IMR-90 (cell line): Measurements from ENCODE around the gene FAM193B.

ENCODE experiments used
- BHLHE40 ChIP-seq: fragments of 150-350 bp; IDR thresholded peaks from 2 replicates; pipeline ENCODE4 v1.6.1; 2016; ENCODE audit warnings: mild to moderate bottlenecking, low read depth, low read length
- CEBPB ChIP-seq: IDR thresholded peaks from 2 replicates; pipeline ENCODE4 v1.6.1; 2012; ENCODE audit warnings: low read depth, low read length, improper control_type of control experiment
- CHD1 ChIP-seq: IDR thresholded peaks from 2 replicates; pipeline ENCODE4 v1.6.1; 2012; ENCODE audit warnings: low read depth, low read length, improper control_type of control experiment
- CTCF ChIP-seq: conservative IDR thresholded peaks from 2 replicates; pipeline ENCODE4 v1.5.1; 2012; ENCODE audit warnings: mild to moderate bottlenecking, low read depth, low read length, improper control_type of control experiment
- MAFK ChIP-seq: IDR thresholded peaks from 2 replicates; pipeline ENCODE4 v1.6.1; 2012; ENCODE audit warnings: low read depth, low read length, improper control_type of control experiment
- NFE2L2 ChIP-seq: fragments of 150-350 bp; IDR thresholded peaks from 2 replicates; pipeline ENCODE4 v1.6.1; 2016; ENCODE audit warnings: low read depth, mild to moderate bottlenecking, low read length
- POLR2A ChIP-seq: IDR thresholded peaks from 2 replicates; pipeline ENCODE4 v1.6.1; 2012; ENCODE audit warnings: mild to moderate bottlenecking, low read depth, low read length
- RAD21 ChIP-seq: IDR thresholded peaks from 2 replicates; pipeline ENCODE4 v1.6.1; 2012; ENCODE audit warnings: low read length, improper control_type of control experiment
- RCOR1 ChIP-seq: IDR thresholded peaks from 2 replicates; pipeline ENCODE4 v1.6.1; 2012; ENCODE audit warnings: mild to moderate bottlenecking, low read length, improper control_type of control experiment; ENCODE audit not compliant: insufficient replicate concordance
- RFX5 ChIP-seq: IDR thresholded peaks from 2 replicates; pipeline ENCODE4 v1.8.0; 2012; ENCODE audit warnings: low read depth, mild to moderate bottlenecking, low read length, moderate library complexity
- SMC3 ChIP-seq: fragments of 150-350 bp; IDR thresholded peaks from 2 replicates; pipeline ENCODE4 v1.6.1; 2016; ENCODE audit warnings: low read depth, mild to moderate bottlenecking, antibody characterized with exemption, low read length, moderate library complexity
- USF2 ChIP-seq: fragments of 150-350 bp; IDR thresholded peaks from 2 replicates; pipeline ENCODE4 v1.6.1; 2017; ENCODE audit warnings: mild to moderate bottlenecking, antibody characterized with exemption, low read length, low read depth

- TF ChIP-seq CTCF (no peak), CEBPB (no peak), RAD21 (no peak), POLR2A (peak; percentile 46; the same call in 1 of the 2 replicates), BHLHE40 (no peak), MAFK (no peak), SMC3 (no peak), RFX5 (no peak), RCOR1 (no peak), CHD1 (no peak), NFE2L2 (no peak), USF2 (no peak)
These were observed 76.5 kb downstream of the FAM193B start for GRCh38 chr5:177477701-177478477.
